Stimulated activated CD8-positive, alpha-beta memory T cell treated with anti-CD3 and anti-CD28 coated beads, Interleukin-7, amount 100 ng/mL, for 24 hours (primary cell): Measurements from ENCODE around the gene TMEM139.
A peak's percentile ranks its signal among the peaks of the same experiment; 100 is the strongest.
"Not testable (repeated sequence)": the region's sequence is repeated elsewhere in the genome, so short reads cannot be mapped to it uniquely, and the experiment has no call there.

ENCODE experiments used
- DNase-seq: peaks from one replicate; pipeline ENCODE4 v3.0.0-alpha.2; 2020; ENCODE audit warnings: low read depth

Gene TMEM139

GRCh38 chr7:143289421-143289820 lies 4.7 kb downstream of the TMEM139 start:
- no peak for DNase-seq

- DNase-seq, result not testable (repeated sequence)
These were observed 5.1 kb downstream of the TMEM139 start for GRCh38 chr7:143289888-143290287.

- DNase-seq, result no peak
These were observed 5.5 kb downstream of the TMEM139 start for GRCh38 chr7:143290293-143290692.

GRCh38 chr7:143292876-143293275 lies 8.1 kb downstream of the TMEM139 start:
- DNase-seq, result no peak

GRCh38 chr7:143295870-143296269 lies 11.1 kb downstream of the TMEM139 start:
- no peak for DNase-seq

- no peak for DNase-seq
These were observed 11.9 kb downstream of the TMEM139 start for GRCh38 chr7:143296686-143297085.

- DNase-seq, result no peak
These were observed 14.6 kb downstream of the TMEM139 start for GRCh38 chr7:143299346-143299745.

- DNase-seq, result no peak
These were observed 15.1 kb downstream of the TMEM139 start for GRCh38 chr7:143299840-143300239.

GRCh38 chr7:143300959-143301935 lies 16.5 kb downstream of the TMEM139 start:
- DNase-seq, result no peak

- DNase-seq, result no peak
These were observed 19.0 kb downstream of the TMEM139 start for GRCh38 chr7:143303733-143304132.

- no peak for DNase-seq
These were observed 20.2 kb downstream of the TMEM139 start for GRCh38 chr7:143304938-143305337.

GRCh38 chr7:143305423-143306070 lies 20.8 kb downstream of the TMEM139 start:
- peak; percentile 50 for DNase-seq

- no peak for DNase-seq
These were observed 23.9 kb downstream of the TMEM139 start for GRCh38 chr7:143308632-143309031.

- no peak for DNase-seq
These were observed 29.4 kb downstream of the TMEM139 start for GRCh38 chr7:143314127-143314526.

- DNase-seq, result no peak
These were observed 31.0 kb downstream of the TMEM139 start, which contains the start of gene CLCN1 for GRCh38 chr7:143315776-143316175. Gene CLCN1 (plus strand): TSS chr7:143316111. CDS start chr7:143316213, 102 bp downstream.

- DNase-seq, result no peak
These were observed 31.7 kb downstream of the TMEM139 start for GRCh38 chr7:143316492-143316891.

GRCh38 chr7:143318661-143319060 lies 33.9 kb downstream of the TMEM139 start:
- DNase-seq, result no peak

GRCh38 chr7:143320620-143321019 lies 35.9 kb downstream of the TMEM139 start:
- no peak for DNase-seq

- no peak for DNase-seq
These were observed 36.5 kb downstream of the TMEM139 start for GRCh38 chr7:143321242-143321641.

- DNase-seq, result no peak
These were observed 37.0 kb downstream of the TMEM139 start for GRCh38 chr7:143321734-143322133.

GRCh38 chr7:143322760-143323633 lies 38.2 kb downstream of the TMEM139 start:
- DNase-seq, result no peak

- DNase-seq, result no peak
These were observed 38.9 kb downstream of the TMEM139 start for GRCh38 chr7:143323653-143324052.
